ENCODE data around the gene PHACTR1. TPM values are rescaled to one million over a fixed set of nuclear protein-coding genes. Genes with fewer than 3 reads are reported as not detected.

Gene PHACTR1
- total and polyA plus RNA-seq, 3 donors from 2014 or later: 5.1 to 7.6 (median 6.5) TPM

DNA sequence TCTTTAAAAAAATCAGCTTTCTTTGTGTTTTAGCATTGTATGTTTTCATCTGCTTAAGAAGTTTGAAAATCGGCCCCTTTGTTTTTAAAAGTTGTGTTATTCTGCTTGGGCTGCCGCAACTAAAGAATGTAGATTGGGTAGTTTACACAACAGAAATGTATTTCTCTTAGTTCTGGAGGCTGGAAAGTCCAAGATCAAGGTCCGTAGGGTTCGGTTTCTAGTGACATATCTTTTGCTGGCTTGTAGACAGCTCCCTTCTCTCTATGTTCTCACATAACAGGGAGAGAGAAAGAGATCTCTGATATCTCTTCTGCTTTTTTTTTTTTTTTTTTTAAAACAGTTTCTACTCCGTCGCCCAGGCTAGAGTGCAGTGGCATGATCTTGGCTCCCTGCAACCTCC lies 473.1 kb downstream of the PHACTR1 start:
- intact Hi-C loops (cut with DNase I; ENCODE audit: low total_unique reads): no loop called here
- no peaks in the 10 kb centered on the region for H3K4me1 ChIP-seq
- 88 to 94% methylated on average over 6 of the region's 6 CpGs for WGBS, 2 donors

DNA sequence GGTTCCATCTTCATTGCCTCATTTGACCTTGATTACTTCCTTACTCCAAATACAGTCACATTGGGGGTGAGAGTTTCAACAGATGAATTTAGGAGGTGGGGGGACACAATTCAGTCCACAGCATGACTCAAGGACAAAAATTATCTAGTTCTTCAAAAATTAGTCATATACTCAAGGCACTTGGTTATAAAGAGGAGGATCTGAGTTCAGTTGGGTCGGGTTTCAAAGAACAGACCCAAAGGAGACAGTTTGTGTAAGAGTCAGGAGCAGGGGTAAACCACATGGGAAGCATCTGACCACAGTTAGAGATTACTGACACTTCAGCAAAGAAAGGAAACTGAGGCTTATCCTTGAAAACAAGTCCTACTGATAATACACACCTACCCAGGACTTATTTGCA lies 473.8 kb downstream of the PHACTR1 start:
- H3K27ac ChIP-seq: no peak overlapping the region
- no peaks in the 10 kb centered on the region for H3K36me3 ChIP-seq (ENCODE audit: low read depth, missing control alignments)
- DNase-seq: no peak
- no peaks in the 10 kb centered on the region for H3K4me1 ChIP-seq
- no peak overlapping the region for H3K4me3 ChIP-seq
- H3K9me3 ChIP-seq: no peaks in the 10 kb centered on the region
- TF ChIP-seq, protein P1, sequence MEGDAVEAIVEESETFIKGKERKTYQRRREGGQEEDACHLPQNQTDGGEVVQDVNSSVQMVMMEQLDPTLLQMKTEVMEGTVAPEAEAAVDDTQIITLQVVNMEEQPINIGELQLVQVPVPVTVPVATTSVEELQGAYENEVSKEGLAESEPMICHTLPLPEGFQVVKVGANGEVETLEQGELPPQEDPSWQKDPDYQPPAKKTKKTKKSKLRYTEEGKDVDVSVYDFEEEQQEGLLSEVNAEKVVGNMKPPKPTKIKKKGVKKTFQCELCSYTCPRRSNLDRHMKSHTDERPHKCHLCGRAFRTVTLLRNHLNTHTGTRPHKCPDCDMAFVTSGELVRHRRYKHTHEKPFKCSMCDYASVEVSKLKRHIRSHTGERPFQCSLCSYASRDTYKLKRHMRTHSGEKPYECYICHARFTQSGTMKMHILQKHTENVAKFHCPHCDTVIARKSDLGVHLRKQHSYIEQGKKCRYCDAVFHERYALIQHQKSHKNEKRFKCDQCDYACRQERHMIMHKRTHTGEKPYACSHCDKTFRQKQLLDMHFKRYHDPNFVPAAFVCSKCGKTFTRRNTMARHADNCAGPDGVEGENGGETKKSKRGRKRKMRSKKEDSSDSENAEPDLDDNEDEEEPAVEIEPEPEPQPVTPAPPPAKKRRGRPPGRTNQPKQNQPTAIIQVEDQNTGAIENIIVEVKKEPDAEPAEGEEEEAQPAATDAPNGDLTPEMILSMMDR (IDR thresholded peaks at IDR 0.05): no peak
- no peak for TF ChIP-seq POLR2A (IDR thresholded peaks at IDR 0.05)
- intact Hi-C loops (cut with DNase I; ENCODE audit: low total_unique reads): no loop called here
- H3K27me3 ChIP-seq: no peaks in the 10 kb centered on the region
- 90 to 100% methylated on average over 1 of the region's 1 CpG for WGBS, 2 donors

More for the DNA sequence above, 473.1 kb downstream of the PHACTR1 start:
- Histone ChIP-seq H3K27me3 (no peaks in the 10 kb centered on the region), H3K4me3 (no peak overlapping the region), H3K27ac (no peak overlapping the region), H3K9me3 (no peaks in the 10 kb centered on the region), H3K36me3 (ENCODE audit: low read depth, missing control alignments) (no peaks in the 10 kb centered on the region)
- no peak for DNase-seq
- no peak for TF ChIP-seq POLR2A (IDR thresholded peaks at IDR 0.05)
- TF ChIP-seq, protein P1 (IDR thresholded peaks at IDR 0.05): no peak

DNA sequence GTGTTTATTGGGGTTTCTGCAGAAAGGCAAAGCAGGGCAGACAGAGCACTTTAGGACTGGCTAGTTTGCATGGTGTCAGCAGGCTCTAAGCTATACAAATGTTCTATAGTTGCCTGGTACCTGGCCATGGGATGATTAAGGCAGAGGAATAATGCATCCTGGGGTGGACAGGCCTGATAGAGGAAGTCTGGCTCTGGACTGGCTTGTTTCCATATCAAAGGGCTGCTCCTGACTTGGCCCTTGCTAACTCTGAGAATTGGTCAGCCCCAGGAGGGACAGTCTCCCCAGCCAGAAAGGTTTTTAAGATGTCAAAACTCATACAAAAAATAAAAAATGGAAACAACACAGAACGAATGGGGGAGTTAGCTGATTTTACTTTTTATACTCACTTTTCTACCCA lies 474.9 kb downstream of the PHACTR1 start:
- intact Hi-C loops (cut with DNase I; ENCODE audit: low total_unique reads): no loop called here
- Histone ChIP-seq H3K27me3 (no peaks in the 10 kb centered on the region), H3K4me3 (no peak overlapping the region), H3K27ac (no peak overlapping the region), H3K4me1 (no peaks in the 10 kb centered on the region), H3K9me3 (no peaks in the 10 kb centered on the region), H3K36me3 (ENCODE audit: low read depth, missing control alignments) (no peaks in the 10 kb centered on the region)
- no peak for DNase-seq
- TF ChIP-seq POLR2A (IDR thresholded peaks at IDR 0.05): no peak
- TF ChIP-seq, protein P1 (IDR thresholded peaks at IDR 0.05): no peak
- 38 to 44% methylated on average over 1 of the region's 1 CpG for WGBS, 2 donors

DNA sequence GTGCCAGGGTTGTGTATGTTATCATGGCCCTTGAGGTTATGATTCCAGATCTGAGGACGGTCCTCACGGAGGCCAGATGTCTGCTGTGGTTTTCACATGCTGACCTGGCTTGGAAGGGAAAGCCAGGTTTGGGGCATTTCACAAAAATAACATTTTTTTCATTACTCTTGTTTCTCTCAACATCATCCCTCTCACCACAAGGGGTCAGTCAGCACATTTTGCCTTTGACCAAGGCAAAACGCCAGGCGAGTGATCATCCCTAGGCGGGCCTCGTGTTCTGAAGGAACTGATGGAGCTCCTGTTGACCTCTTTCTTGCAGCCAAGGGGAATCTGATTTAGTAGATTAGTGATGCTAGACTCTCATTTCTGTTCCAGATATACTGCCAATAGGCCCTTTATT lies 478.3 kb downstream of the PHACTR1 start:
- H3K27me3 ChIP-seq: no peaks in the 10 kb centered on the region
- no peaks in the 10 kb centered on the region for H3K36me3 ChIP-seq (ENCODE audit: low read depth, missing control alignments)
- intact Hi-C loops (cut with DNase I; ENCODE audit: low total_unique reads): no loop called here
- no peak overlapping the region for H3K27ac ChIP-seq
- 50 to 61% methylated on average over 6 of the region's 6 CpGs for WGBS, 2 donors
- H3K4me3 ChIP-seq: no peak overlapping the region
- H3K4me1 ChIP-seq: no peaks in the 10 kb centered on the region
- TF ChIP-seq POLR2A (IDR thresholded peaks at IDR 0.05): no peak
- TF ChIP-seq, protein P1 (IDR thresholded peaks at IDR 0.05): peak; percentile 23 to 51 (median 29)
- DNase-seq: peak; percentile 69
- H3K9me3 ChIP-seq: no peaks in the 10 kb centered on the region

DNA sequence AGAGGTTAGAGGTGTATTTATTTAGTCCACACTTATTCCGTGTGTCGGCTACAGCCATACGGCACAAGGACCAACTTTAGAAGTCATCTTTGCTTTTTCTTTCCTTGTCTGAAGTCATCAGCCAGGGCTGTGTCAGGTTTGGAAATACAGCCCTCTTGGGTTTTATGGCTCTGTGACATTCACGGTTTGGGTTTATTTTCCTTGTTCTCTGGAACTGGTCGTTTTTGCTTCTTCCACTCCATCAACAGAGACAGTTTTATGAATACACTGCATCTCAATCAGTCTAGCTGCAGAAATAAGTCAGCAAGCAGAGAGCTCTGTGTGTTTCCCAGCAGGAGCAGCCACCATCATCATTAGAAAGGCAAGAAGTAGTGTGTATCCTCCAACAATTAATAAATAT lies 479.2 kb downstream of the PHACTR1 start:
- no peaks in the 10 kb centered on the region for H3K27me3 ChIP-seq
- H3K27ac ChIP-seq: no peak overlapping the region
- no peaks in the 10 kb centered on the region for H3K36me3 ChIP-seq (ENCODE audit: low read depth, missing control alignments)
- DNase-seq: no peak
- no peaks in the 10 kb centered on the region for H3K4me1 ChIP-seq
- TF ChIP-seq, protein P1 (IDR thresholded peaks at IDR 0.05): no peak
- TF ChIP-seq POLR2A (IDR thresholded peaks at IDR 0.05): no peak
- H3K9me3 ChIP-seq: no peaks in the 10 kb centered on the region
- 72 to 73% methylated on average over 5 of the region's 5 CpGs for WGBS, 2 donors
- intact Hi-C loops (cut with DNase I; ENCODE audit: low total_unique reads): no loop called here
- H3K4me3 ChIP-seq: no peak overlapping the region

Data from testis (tissue), 3 donors.